GM13977 (cell line): ENCODE data around the gene SPON1.
"Not testable (repeated sequence)": the region's sequence is repeated elsewhere in the genome, so short reads cannot be mapped to it uniquely, and the experiment has no call there.

Experiments used
- DNase-seq: peaks from one replicate; pipeline ENCODE4 v3.0.0; 2012; ENCODE audit warnings: low spot score
- in situ Hi-C: fragments of 300-500 bp; cut with MboI; formaldehyde crosslinking; loops from one replicate; pipeline ENCODE4 v1.12.0; 2022; ENCODE audit warnings: low sequenced_read_pairs, low pct_unique_long_range_greater_than_20kb, mixed read lengths, inconsistent platforms; ENCODE audit not compliant: unreplicated experiment
- TF ChIP-seq, protein P1 (sequence below): IDR thresholded peaks from 2 replicates; pipeline ENCODE4 v1.5.1; 2012; ENCODE audit warnings: mild to moderate bottlenecking, control low read depth; ENCODE audit not compliant: insufficient read depth; ENCODE audit errors: extremely low read depth, missing control alignments

SPON1 gene

DNA sequence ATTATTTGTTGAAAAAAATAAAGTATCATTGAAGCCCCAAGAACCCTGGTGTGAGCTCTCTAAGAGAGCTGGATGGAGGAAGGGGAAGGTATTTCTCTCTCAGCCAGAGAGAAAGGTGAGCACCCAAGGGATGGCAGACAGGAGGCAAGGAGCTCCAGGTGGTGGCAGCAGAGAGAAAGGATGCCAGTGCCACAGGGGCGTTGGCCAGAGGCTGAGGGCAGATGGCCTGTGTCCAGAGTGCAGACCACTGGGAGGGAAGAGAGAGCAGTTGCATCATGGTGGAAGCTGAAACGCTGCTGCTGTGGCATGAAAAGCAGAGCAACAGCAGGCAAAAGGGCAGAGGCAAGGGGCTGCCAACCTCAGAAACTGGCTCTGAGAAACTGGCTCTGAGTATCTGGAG, 8.5 kb downstream of the SPON1 start:
- in situ Hi-C loops: loop anchor here (25.0 kb wide), 1 partner anchor 466 kb away; no protein-coding TSS in a partner anchor
- TF ChIP-seq, protein P1, sequence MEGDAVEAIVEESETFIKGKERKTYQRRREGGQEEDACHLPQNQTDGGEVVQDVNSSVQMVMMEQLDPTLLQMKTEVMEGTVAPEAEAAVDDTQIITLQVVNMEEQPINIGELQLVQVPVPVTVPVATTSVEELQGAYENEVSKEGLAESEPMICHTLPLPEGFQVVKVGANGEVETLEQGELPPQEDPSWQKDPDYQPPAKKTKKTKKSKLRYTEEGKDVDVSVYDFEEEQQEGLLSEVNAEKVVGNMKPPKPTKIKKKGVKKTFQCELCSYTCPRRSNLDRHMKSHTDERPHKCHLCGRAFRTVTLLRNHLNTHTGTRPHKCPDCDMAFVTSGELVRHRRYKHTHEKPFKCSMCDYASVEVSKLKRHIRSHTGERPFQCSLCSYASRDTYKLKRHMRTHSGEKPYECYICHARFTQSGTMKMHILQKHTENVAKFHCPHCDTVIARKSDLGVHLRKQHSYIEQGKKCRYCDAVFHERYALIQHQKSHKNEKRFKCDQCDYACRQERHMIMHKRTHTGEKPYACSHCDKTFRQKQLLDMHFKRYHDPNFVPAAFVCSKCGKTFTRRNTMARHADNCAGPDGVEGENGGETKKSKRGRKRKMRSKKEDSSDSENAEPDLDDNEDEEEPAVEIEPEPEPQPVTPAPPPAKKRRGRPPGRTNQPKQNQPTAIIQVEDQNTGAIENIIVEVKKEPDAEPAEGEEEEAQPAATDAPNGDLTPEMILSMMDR: peak; percentile 26
- no peak for DNase-seq

GRCh38 chr11:13972043-13972910, 9.8 kb downstream of the SPON1 start:
- DNase-seq: no peak
- in situ Hi-C loops: loop anchor here (25.0 kb wide), 1 partner anchor 465 kb away; no protein-coding TSS in a partner anchor
- TF ChIP-seq, protein P1: no peak

DNA sequence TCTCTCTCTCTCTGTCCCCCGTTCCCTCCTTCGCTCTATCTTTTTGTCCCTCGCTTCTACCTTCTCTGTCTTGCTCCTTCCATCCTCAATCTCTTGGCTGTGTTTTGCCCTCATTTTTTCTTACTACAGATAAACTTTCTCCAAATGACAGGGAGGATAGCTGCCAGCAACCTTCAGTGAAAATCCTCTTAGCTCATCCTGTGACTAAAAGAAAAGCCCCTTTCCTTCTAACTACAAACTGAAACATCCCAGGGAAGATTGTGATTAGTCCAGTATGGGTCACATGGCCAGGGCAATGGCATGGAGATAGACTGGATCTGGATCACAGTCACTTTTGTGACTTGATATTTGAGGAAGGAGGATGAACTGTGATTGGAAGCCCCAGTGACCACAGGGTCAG, 10.4 kb downstream of the SPON1 start:
- in situ Hi-C loops: loop anchor here (25.0 kb wide), 1 partner anchor 464 kb away; no protein-coding TSS in a partner anchor
- DNase-seq: no peak
- TF ChIP-seq, protein P1: no peak

DNA sequence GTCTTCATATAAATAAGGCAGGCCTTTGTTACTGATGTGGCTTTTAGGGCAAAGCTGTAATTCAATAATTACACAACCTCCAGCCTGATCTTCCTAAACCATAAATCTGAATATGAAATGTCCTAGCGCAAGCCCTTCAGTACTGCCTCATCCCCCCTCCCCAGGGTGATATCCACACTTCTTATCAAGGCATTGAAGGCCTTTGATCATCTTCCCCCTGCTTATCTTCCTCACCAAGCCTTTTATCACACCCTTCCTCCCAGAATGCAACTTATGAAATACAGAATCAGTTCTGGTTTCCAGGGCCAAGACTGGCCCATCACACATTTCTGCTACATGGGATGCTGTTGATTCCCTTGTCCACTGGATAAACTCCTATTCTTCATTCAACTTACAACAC, 12.1 kb downstream of the SPON1 start:
- in situ Hi-C loops: loop anchor here (25.0 kb wide), 1 partner anchor 463 kb away; no protein-coding TSS in a partner anchor
- TF ChIP-seq, protein P1: no peak
- no peak for DNase-seq

- in situ Hi-C loops: no loop called here
- TF ChIP-seq, protein P1: no peak
- no peak for DNase-seq
Measured at GRCh38 chr11:13983081-13983751, 20.7 kb downstream of the SPON1 start.

DNA sequence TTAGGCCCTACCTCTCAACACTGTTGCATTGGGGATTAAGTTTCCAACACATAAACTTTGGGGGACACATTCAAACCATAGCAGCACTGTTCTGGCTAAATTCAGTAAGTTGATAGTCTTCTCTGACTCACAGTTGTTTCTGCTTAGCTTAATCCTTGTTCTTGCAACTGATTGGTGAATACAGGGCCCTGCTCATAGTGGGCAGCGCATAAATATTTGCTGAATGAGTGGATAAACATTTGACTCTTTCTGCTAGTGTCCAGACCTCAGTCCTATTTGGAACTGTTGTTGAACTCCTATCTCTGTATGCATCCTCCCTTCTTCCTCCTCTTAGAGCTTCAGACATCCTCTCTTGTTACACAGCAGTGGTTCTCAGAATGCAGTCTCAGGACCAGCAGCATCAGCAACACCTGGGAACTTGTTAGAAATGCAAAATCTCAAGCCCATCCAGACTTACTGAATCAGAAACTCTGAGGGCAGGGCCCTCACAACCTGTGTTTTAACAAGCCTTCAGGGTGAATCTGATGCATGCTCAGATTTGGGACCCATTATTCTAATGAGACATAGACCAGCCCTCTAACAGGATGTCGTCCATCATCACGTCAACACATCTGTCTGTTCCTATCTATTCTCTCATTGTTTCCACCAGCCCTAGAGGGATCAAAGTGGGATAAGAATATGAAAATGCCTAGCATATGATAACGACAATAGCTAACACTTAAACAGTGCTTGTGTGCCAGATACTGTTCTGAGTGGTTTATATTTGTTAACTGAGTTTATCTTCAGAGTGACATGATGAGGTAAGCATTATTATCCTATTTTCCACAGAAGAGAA, 22.3 kb downstream of the SPON1 start:
- DNase-seq: no peak
- TF ChIP-seq, protein P1: no peak
- in situ Hi-C loops: no loop called here

GRCh38 chr11:13986695-13987094, 24.2 kb downstream of the SPON1 start:
- DNase-seq, in situ Hi-C loops: not testable (repeated sequence)

DNA sequence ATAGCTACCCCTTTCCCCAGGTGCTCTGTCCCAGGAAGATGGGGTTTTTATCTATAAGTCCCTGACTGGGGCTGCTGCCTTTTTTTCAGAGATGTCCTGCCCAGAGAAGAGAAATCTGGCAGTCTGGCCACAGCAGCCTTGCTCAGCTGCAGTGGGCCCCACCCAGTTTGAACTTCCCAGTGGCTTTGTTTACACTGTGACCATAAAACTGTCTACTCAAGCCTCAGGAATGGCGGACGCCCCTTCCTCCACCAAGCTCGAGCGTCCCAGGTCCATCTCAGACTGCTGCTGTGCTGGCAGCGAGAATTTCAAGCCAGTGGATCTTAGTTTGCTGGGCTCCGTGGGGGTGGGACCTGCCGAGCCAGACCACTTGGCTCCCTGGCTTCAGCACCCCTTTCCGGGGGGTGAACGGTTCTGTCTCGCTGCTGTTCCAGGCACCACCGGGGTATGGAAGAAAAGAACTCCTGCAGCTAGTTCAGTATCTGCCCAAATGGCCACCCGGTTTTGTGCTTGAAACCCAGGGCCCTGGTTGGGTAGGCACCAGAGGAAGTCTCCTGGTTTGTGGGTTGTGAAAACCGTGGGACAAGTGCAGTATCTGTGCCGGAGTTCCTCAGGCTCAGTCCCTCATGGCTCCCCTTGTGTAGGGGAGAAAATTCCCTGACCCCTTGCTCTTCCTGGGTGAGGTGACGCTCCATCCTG, 29.8 kb downstream of the SPON1 start:
- in situ Hi-C loops, DNase-seq: not testable (repeated sequence)
